GM06990 (cell line): ENCODE data around the gene COL1A2.

Experiments
- DNase-seq: peaks from one replicate; pipeline ENCODE4 v3.0.0-alpha.2; 2011; ENCODE audit not compliant: insufficient read length; ENCODE audit errors: extremely low read depth
- H3K27me3 ChIP-seq: replicated peaks from 2 replicates; pipeline ENCODE4 v1.6.0; 2011; ENCODE audit warnings: low read length; ENCODE audit not compliant: control insufficient read depth, insufficient read depth
- H3K36me3 ChIP-seq: 2 replicates; pipeline ENCODE4 v1.5.1; 2011; ENCODE audit warnings: low read length; ENCODE audit not compliant: control insufficient read depth, insufficient read depth
- H3K4me3 ChIP-seq: replicated peaks from 2 replicates; pipeline ENCODE4 v1.5.1; 2011; ENCODE audit warnings: low read depth, mild to moderate bottlenecking, control low read depth, low read length
- TF ChIP-seq, protein P1 (sequence below): IDR thresholded peaks from 2 replicates; pipeline ENCODE4 v1.5.1; 2011; ENCODE audit warnings: low read length, control low read depth, mild to moderate bottlenecking, inconsistent platforms; ENCODE audit not compliant: insufficient read depth, poor library complexity, severe bottlenecking

COL1A2 gene

DNA sequence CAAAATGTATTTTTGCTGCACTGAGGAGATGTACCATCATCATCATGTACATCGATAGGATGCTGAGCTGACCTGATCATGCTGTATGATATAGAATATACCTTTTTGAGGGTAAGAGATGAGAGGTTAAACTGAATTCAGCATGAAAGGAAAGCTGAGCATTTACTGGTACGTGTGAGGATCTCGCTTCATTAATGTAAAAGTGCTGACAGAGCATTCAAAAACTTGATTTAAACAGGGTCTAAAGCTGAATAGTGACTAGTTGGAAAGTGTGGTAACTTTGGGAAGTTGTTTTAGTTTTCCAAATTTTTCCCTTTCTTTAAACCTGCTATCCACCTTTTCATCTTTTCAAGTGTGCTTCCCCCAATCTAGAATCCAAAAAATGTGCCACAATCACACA is 28.5 kb upstream of the COL1A2 start:
- Histone ChIP-seq H3K4me3 (no peak overlapping the region), H3K27me3 (no peaks in the 10 kb centered on the region), H3K36me3 (no peaks in the 10 kb centered on the region)
- TF ChIP-seq, protein P1, sequence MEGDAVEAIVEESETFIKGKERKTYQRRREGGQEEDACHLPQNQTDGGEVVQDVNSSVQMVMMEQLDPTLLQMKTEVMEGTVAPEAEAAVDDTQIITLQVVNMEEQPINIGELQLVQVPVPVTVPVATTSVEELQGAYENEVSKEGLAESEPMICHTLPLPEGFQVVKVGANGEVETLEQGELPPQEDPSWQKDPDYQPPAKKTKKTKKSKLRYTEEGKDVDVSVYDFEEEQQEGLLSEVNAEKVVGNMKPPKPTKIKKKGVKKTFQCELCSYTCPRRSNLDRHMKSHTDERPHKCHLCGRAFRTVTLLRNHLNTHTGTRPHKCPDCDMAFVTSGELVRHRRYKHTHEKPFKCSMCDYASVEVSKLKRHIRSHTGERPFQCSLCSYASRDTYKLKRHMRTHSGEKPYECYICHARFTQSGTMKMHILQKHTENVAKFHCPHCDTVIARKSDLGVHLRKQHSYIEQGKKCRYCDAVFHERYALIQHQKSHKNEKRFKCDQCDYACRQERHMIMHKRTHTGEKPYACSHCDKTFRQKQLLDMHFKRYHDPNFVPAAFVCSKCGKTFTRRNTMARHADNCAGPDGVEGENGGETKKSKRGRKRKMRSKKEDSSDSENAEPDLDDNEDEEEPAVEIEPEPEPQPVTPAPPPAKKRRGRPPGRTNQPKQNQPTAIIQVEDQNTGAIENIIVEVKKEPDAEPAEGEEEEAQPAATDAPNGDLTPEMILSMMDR, result no peak
- DNase-seq, result no peak

DNA sequence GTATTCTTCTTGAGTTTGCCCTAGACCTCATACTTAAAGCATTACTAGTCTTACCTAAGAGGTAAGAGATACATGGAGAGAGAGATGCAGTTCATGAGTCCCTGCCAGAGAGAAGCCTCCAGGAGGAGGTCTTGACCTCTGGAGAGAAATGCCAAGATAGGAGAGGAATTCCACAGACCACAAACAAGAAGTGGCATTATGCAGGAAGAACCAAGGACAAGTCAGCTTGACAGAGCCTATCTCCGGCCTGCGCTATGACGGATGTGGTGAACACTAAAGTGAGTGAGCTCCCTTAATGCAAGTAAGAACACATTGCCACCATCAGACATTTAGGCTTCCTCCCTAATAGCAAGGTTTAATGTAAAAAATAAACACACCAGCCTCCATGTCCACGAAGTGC is 27.9 kb upstream of the COL1A2 start:
- H3K36me3 ChIP-seq, result no peaks in the 10 kb centered on the region
- no peaks in the 10 kb centered on the region; the same call in 1 of the 2 replicates for H3K27me3 ChIP-seq

DNA sequence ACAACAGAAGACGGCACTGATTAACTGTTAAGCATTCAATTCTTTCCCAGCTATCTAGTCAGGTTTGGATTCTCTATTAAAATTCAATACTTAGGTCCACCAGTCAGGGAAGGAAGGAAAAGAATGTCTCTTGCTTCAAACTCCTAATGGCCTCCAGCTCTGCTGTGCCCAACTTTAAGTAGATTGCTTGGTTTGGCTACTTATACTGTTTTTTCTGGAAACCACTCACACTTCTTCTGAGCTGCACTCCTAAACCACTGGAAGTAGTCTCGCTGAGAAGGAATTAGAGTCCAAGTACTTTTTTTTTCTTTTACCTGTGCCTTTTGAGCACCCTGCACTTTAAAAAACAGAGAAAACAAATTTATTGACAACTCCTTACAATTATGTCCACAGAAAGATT is 26.7 kb upstream of the COL1A2 start:
- Histone ChIP-seq H3K36me3 (no peaks in the 10 kb centered on the region), H3K27me3 (no peaks in the 10 kb centered on the region; the same call in 1 of the 2 replicates), H3K4me3 (no peak overlapping the region)
- TF ChIP-seq, protein P1, result no peak
- no peak for DNase-seq

More for the DNA sequence above, 27.9 kb upstream of the COL1A2 start:
- TF ChIP-seq, protein P1, result no peak
- DNase-seq, result no peak
- H3K4me3 ChIP-seq, result no peak overlapping the region

DNA sequence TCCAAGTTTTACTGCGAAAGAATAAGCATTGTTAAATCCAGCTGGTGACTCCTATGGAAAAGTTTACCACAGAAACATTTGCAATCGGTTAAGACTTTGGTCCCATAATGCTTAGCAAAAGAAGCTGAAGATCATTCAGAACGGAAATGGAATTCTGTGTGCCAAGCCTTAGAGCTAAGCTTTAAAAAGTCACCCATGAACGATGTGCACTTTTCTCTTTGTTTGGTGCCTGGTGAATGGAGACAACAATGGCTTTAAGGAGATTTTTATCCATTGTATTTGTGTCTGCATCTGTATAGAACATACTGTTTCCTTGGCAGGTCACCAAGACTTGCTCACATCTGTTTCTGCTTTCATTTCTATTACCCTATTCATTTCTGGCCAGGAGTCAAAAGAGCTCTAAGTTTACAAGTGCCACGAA is 26.3 kb upstream of the COL1A2 start:
- no peak for DNase-seq
- no peaks in the 10 kb centered on the region; the same call in 1 of the 2 replicates for H3K27me3 ChIP-seq
- TF ChIP-seq, protein P1, result no peak
- no peak overlapping the region for H3K4me3 ChIP-seq
- no peaks in the 10 kb centered on the region for H3K36me3 ChIP-seq

DNA sequence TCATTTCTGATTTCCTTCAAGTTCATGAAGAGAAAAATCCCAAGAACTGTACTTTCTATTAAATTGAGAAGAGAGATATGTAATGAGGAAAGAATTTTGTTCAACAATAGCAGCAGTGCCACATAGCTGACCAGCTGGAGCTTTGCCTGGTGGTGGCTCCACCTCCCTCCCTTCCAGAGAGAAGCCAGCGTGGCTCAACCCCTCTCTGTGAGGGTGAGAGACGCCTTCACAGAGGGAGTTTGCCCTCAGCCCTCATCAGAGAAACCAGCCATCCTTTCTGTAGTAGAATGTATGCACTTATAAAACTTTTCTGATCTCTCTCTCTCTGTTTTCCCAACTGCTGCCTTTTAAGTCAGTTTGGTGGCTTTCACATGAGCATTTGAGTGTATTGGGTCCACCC is 20.5 kb upstream of the COL1A2 start:
- TF ChIP-seq, protein P1, result no peak
- no peak for DNase-seq
- H3K4me3 ChIP-seq, result no peak overlapping the region

DNA sequence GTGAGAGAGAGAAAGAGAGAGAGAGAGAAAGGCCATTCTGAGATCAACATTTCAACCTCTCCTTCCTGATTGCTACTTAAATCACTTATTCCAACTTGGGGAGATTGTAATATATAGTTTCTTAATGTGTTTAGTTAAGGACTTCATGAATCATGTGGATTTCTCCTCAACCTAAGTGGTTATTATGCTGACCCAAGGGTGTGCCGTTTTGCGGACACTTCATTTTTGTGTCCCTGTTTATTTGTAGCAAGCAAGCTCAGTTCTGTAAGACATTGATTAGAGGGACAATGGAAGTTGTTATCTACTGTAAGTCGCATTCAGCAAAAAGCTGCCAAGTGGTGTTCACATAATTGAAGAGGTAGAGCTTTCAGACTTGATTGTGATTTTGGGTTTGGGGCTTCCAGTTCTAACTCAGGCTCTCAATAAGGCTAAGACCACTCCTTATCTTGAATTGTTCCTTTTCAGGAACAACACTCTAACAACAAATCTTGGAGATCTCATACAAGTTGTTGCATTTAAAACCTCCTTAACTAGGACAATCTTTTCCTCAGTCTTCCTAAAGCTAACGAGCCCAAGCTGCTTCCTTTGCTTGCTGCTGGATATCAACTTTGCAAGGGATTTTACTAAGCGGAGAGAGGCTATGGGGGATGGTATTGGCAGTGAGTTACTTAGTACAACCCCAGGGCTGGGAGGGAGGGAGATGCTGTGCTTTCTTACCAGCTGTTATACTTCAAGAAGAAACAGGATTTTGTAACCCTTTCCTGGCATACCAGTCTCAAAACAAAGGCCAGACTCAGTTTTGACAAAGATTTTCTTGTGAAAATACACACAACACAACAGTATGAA is 19.8 kb upstream of the COL1A2 start:
- no peak overlapping the region for H3K4me3 ChIP-seq
- DNase-seq, result no peak

More for the DNA sequence above, 20.5 kb upstream of the COL1A2 start:
- Histone ChIP-seq H3K27me3 (no peaks in the 10 kb centered on the region; the same call in 1 of the 2 replicates), H3K36me3 (no peaks in the 10 kb centered on the region)

More for the DNA sequence above, 19.8 kb upstream of the COL1A2 start:
- Histone ChIP-seq H3K27me3 (no peaks in the 10 kb centered on the region; the same call in 1 of the 2 replicates), H3K36me3 (no peaks in the 10 kb centered on the region)
- TF ChIP-seq, protein P1, result no peak
